GM12878 (cell line): Measurements from ENCODE around the gene YPEL4.

ENCODE experiments used
- CREB1 ChIP-seq: IDR thresholded peaks from 2 replicates; pipeline ENCODE4 v1.6.1; 2012; ENCODE audit warnings: low read depth, mild to moderate bottlenecking, inconsistent platforms
- CTCF ChIP-seq, 3 experiments: IDR thresholded peaks in 2 of 3; conservative IDR thresholded peaks in 1 of 3; 2 replicates each; pipeline ENCODE4 v1.5.1; 2011; ENCODE audit warnings: low read depth in 3 of 3, low read length in 3 of 3, mild to moderate bottlenecking in 3 of 3, control low read depth in 2 of 3, moderate library complexity in 2 of 3, inconsistent platforms in 1 of 3, mixed read lengths in 1 of 3; ENCODE audit not compliant: control insufficient read depth in 2 of 3, insufficient read depth in 1 of 3; ENCODE audit errors: extremely low read depth in 1 of 3
- MEF2A ChIP-seq: IDR thresholded peaks from 2 replicates; pipeline ENCODE4 v1.6.1; 2011; ENCODE audit warnings: low read depth, mild to moderate bottlenecking, low read length, moderate library complexity; ENCODE audit not compliant: insufficient read depth
- SKIL ChIP-seq: fragments of 450-650 bp; IDR thresholded peaks from 2 replicates; pipeline ENCODE4 v1.6.1; 2017; ENCODE audit warnings: mild to moderate bottlenecking, low read depth, inconsistent platforms; ENCODE audit not compliant: poor library complexity, severe bottlenecking
- STAT3 ChIP-seq: IDR thresholded peaks from 2 replicates; pipeline ENCODE4 v1.6.1; 2011; ENCODE audit warnings: low read depth, low read length, improper control_type of control experiment

- no peak for TF ChIP-seq CTCF (IDR thresholded peaks at IDR 0.05 in 2 of 3, conservative IDR thresholded peaks at IDR 0.05 in 1 of 3; ENCODE audit: control insufficient read depth in 2 of 3, extremely low read depth in 1 of 3, insufficient read depth in 1 of 3, low read depth in 3 of 3, low read length in 3 of 3)
- TF ChIP-seq MEF2A: no peak
- no peak for TF ChIP-seq STAT3
- no peak for TF ChIP-seq CREB1
- no peak for TF ChIP-seq SKIL
These were observed 24.5 kb upstream of the YPEL4 start for GRCh38 chr11:57674251-57674650.
